ENCODE data around the gene GPSM1.
"Not testable (repeated sequence)": the region's sequence is repeated elsewhere in the genome, so short reads cannot be mapped to it uniquely, and the experiment has no call there.

Gene GPSM1

GRCh38 chr9:136317695-136318094 lies 9.6 kb upstream of the GPSM1 start:
- no peak for DNase-seq (ENCODE audit: low read depth in 2 of 2)

DNA sequence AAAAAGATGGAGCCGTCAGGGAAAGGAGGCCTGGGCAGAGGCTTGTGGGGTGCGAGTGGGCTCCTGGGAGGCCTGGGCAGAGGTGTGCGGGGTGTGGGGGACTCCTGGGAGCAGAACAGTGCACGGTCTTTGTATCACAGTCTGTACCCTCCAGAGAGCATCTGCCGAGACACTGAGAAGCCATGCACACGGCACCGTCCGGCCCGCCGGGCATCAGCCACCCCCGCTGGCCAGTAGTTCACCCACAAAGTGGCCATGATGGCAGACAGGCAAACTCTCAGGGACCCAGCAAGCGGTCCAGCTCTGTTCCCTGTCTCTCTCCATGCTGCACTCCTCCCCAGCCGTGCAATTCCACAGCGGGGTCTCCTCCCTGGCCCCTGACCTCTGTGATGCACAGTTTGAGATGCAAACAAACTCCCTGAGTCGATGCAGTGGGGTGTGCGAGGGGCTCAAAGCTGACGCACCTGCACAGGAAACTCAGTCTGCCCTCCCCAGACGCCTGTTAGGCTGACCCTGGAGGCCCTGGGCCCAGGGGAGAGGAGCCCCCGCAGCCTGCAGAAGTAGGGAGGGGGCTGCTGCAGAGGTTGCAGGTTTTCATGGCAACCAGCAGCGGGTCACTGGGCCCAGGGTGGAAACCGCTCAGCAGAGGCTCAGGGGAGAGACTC lies 9.1 kb upstream of the GPSM1 start:
- no peak for DNase-seq (ENCODE audit: low read depth in 2 of 2)

- DNase-seq (ENCODE audit: low read depth in 2 of 2): no peak
These were observed 8.5 kb upstream of the GPSM1 start for GRCh38 chr9:136318776-136319241.

DNA sequence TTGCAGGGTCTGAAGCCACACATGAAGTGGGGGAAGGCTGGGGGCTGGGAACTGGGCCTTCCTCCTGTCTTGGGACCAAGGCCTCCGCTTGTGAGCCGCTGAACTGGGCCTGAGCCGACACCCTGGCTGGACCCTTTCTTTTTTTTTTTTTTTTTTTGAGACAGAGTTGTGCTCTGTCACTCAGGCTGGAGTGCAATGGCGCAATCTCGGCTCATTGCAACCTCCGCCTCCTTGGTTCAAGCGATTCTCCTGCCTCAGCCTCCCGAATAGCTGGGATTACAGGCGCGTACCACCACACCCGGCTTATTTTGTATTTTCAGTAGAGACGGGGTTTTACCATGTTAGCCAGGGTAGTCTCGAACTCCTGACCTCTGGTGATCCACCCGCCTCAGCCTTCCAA lies 8.1 kb upstream of the GPSM1 start:
- not testable (repeated sequence) for DNase-seq (ENCODE audit: low read depth in 2 of 2)

GRCh38 chr9:136319955-136320354 lies 7.4 kb upstream of the GPSM1 start:
- not testable (repeated sequence) for DNase-seq (ENCODE audit: low read depth in 2 of 2)

DNA sequence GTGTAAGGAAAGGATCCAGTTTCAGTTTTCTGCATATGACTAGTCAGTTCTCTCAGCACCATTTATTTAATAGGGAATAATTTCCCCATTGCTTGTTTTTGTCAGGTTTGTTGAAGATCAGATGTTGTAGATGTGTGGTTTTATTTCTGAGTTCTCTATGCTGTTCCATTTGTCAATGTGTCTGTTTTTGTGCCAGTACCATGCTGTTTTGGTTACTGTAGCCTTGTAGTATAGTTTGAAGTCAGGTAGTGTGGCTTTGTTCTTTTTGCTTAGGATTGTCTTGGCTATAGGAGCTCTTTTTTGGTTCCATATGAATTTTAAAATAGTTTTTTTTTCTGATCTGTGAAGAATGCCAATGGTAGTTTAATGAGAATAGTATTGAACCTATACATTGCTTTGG lies 6.4 kb upstream of the GPSM1 start:
- DNase-seq (ENCODE audit: low read depth in 2 of 2): not testable (repeated sequence)

- DNase-seq (ENCODE audit: low read depth in 2 of 2): no peak
These were observed 5.8 kb upstream of the GPSM1 start for GRCh38 chr9:136321561-136321960.

DNA sequence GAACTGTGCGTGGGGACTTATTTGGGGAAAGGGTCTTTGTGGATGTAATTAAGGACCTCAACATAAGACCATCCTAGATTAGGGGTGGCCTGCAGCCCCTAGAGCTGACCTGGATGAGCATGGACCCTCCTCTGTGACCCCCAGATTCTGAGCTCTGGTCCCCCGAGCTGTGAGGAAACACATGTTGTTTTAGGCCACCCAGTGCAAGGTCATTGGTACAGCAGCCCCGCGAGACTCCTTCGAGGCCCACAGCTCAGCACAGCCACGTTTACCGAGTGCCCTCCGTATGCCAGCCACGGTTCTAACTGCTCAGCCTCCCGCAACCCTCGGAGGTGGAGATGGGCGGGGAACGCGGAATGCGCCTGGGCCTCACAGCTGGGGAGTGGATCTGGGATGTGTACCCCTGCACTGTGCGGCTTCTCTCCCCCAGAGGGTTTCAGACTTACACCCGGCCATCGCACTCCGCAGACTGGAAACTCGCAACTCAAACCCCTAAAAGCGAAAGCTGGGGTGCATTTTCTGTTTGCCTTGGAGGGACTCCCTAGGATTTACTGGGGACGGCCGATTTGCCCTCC lies 4.5 kb upstream of the GPSM1 start:
- DNase-seq (ENCODE audit: low read depth in 2 of 2): no peak

DNA sequence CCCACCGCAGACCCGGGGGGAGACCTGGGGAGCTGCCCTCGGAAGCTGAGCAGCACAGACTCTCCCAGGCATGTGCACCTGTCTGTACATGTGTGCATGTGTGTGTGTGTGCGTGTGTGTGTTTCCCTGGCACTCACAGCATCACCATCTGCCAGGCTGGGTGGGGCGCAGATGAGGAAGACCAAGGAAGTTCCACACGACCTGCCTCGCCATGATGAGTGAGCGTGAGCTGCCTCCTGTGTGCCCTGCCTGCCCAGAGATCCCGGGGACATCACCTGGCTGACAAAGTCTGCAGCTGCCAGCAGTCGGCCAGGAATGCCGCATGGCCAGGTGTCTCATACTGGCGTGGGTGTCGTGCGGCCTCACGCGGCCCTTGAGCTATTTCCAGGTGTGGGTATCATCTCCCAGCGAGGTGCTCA lies 4.0 kb upstream of the GPSM1 start:
- DNase-seq (ENCODE audit: low read depth in 2 of 2): no peak

DNA sequence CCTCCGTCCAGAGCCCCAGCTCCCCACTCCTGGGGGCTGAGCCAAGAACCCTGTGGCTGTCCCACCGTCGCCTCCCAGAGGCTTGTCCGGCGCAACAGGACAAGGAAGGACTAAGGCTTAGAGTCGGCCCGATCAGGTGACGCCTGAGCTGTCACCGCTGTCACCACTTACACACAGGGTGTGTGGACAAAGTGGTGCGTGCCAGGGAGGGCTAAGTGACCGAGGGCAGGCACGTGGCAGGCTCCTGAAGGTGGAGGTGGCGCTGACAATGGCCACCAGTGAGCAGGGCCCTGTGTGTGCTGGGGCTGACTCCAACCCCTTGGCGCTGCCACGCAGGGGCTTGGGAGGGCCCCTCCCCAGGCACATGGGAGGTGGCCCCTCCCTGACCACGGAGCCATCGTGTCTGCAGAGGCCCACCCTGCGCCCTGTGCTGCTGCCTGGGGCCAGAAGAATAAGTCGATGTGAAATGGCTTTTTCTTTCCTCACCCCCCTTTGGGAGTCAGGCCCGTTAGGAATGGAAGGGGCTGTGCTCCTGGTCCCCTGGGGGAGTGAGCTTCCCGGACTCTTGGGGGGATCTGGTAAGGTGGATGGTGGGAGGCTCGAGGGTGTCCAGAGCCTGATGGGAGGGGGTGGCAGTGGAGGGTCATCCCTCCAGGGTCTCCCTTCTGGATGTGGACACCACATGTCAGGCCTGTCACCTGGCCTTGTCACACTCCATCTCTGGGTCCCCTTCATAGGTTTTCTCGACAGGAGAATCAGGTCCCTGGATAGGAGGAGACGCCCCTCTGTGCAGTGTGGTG lies 2.6 kb upstream of the GPSM1 start:
- DNase-seq (ENCODE audit: low read depth in 2 of 2): no peak

- DNase-seq (ENCODE audit: low read depth in 2 of 2): no peak
These were observed 2.0 kb upstream of the GPSM1 start for GRCh38 chr9:136325358-136325757.

DNA sequence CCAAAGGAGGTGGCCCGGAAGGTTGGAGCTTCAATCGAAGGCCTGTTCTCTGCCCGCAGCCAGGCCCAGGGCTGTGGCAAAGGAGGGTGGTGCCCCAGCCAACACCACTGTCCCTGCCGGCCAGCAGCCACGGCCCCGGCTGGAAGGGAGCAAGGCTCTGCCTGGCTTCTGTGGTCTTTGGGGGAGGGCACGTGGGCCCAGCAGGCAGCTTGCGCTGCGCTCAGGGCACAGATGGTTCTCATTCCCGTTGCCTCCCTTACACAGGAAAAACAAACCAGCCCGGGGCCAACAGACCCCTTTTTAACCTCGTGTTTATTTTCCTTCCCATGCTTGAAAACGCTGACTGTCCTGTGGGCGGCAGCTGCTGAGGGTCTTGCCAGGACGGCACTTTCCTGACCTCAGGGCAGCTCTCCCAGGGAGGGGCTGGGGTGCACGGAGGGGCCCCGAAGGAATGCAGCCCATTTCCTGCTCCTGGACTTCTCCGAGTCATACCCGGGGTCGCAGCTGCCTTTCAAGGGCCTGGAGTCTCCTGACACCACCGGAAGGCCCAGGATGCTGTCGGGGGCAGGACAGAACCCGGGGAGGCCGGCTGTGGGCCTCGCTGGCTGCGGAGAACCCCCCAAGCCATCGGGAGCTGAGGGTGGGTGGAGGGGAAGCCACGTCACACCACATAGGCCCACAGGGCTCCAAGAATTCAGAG lies 1.1 kb upstream of the GPSM1 start:
- no peak for DNase-seq (ENCODE audit: low read depth in 2 of 2)

GRCh38 chr9:136326761-136327303 lies 507 bp upstream of the GPSM1 start:
- no peak for DNase-seq (ENCODE audit: low read depth in 2 of 2)

GRCh38 chr9:136328011-136328621 lies 777 bp downstream of the GPSM1 start:
- peak in 1 of 2 donors; percentile 18 for DNase-seq (ENCODE audit: low read depth in 2 of 2)

DNA sequence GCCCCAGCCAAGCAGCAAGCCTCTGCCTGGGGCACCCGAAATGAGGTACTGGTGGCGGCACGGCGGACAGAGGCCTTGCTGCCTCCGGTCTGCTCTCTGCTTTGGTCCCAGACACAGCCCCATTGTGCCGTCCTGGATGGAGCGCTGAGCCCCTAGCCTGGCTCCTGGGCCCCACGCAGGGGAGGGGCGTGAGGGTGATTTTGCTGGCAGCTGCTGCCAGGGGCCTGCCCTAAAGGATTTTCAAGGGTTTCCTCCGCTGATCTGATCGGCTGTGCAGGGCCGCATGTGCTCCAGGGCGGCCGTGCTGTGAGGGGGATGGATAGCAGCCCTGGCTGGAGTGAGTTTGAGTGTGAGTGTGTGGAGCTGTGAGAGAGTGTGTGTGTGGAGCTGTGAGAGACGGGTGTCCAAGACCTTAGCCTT lies 1.3 kb downstream of the GPSM1 start:
- DNase-seq (ENCODE audit: low read depth in 2 of 2): no peak

DNA sequence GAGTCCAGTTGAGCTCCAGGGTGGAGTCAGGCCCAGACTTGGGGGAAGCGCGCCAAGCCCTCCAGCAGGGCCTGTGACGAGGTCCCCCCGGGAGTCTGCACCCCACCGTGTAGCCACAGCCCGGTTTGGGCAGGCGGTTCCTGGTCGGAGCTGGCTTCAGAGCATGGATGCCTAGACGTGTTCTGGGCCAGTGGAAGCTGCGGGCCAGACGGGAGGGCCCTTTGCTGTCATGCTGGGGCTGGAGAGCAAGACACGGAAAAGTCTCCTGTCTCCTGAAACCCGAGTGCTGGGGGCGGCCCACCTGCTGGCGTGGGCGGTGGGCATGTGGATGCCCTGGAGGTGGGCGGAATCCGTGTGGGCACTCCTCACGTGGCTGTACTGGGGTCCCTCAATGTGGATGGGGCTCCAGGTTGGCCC lies 1.9 kb downstream of the GPSM1 start:
- no peak for DNase-seq (ENCODE audit: low read depth in 2 of 2)

GRCh38 chr9:136329636-136330405 lies 2.5 kb downstream of the GPSM1 start:
- no peak for DNase-seq (ENCODE audit: low read depth in 2 of 2)

- DNase-seq (ENCODE audit: low read depth in 2 of 2): no peak
These were observed 3.2 kb downstream of the GPSM1 start for GRCh38 chr9:136330406-136330990.

DNA sequence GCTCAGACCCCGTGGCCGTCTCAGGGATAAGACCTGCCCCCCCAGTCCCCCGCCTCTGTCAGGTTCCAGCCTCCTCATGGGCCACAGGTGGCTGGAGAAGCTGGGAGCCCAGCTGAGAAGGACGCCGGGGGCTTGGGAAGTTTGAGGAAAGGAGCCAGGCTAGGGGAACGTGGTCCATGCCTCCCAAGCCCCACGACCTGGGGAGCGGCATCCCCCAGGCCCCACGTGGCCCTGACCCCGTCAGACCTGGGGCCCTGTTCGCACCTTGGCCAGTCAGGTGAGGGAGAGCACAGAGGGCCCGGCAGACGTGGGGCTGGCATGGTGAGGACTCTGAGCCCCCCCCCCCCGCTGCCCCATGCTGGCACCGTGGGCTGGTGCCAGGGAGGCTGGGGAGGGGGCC lies 3.7 kb downstream of the GPSM1 start:
- DNase-seq (ENCODE audit: low read depth in 2 of 2): no peak

All from activated CD4-positive, alpha-beta T cell treated with anti-CD3 and anti-CD28 coated beads for 24 hours (primary cell).